CD4-positive, alpha-beta T cell (primary cell): ENCODE measurements around the gene ITPRIPL2. TPM values are rescaled to one million over a fixed set of nuclear protein-coding genes. Genes with fewer than 3 reads are reported as not detected.

Source experiments
- ATAC-seq: fragments of 200-7000 bp; cut with Tn5 transposase; one replicate; pipeline ENCODE4 v1.10.0; 2022; ENCODE audit warnings: mild to moderate bottlenecking; ENCODE audit not compliant: poor library complexity
- CTCF ChIA-PET: fragments of 350-600 bp; sonication (Branson Sonifier 250); formaldehyde crosslinking; loops from one replicate; lab custom pipeline; 2021; ENCODE audit warnings: antibody characterized with exemption, inconsistent platforms; lab: Charles Lee
- POLR2A ChIA-PET: fragments of 350-600 bp; sonication (Branson Sonifier 250); formaldehyde crosslinking; loops from one replicate; lab custom pipeline; 2021; ENCODE audit warnings: antibody characterized with exemption, inconsistent platforms; lab: Charles Lee
- DNase-seq, 14 experiments: peaks; one replicate each; pipeline ENCODE4 v3.0.0-alpha.2; 2013 to 2020; ENCODE audit warnings: mixed read lengths in 2 of 14
- H3K27ac ChIP-seq, 2 donors: one replicate each; pipeline versions ENCODE4 v1.5.1 to v1.7.0; 2013; ENCODE audit warnings: low read length in 2 of 2, low read depth in 1 of 2, mild to moderate bottlenecking in 1 of 2
- H3K27me3 ChIP-seq, 2 experiments: 1 replicate in 1 of 2; 2 replicates in 1 of 2; pipeline versions ENCODE4 v1.6.1 to v1.7.0; 2013; ENCODE audit warnings: low read length in 2 of 2, control low read depth in 1 of 2, mild to moderate bottlenecking in 1 of 2, moderate library complexity in 1 of 2; ENCODE audit not compliant: insufficient read depth in 2 of 2, control insufficient read depth in 1 of 2
- H3K36me3 ChIP-seq: one replicate; pipeline ENCODE4 v1.6.1; 2013; ENCODE audit warnings: low read length, control low read depth; ENCODE audit not compliant: insufficient read depth
- H3K4me1 ChIP-seq: one replicate; pipeline ENCODE4 v1.6.1; 2013; ENCODE audit warnings: low read length, control low read depth; ENCODE audit not compliant: insufficient read depth
- H3K4me3 ChIP-seq: one replicate; pipeline ENCODE4 v1.5.1; 2013; ENCODE audit warnings: mild to moderate bottlenecking, low read length, moderate library complexity
- H3K9me3 ChIP-seq, 2 experiments: 1 replicate in 1 of 2; 2 replicates in 1 of 2; pipeline versions ENCODE4 v1.6.1 to v1.7.0; 2013; ENCODE audit warnings: low read length in 2 of 2, mild to moderate bottlenecking in 2 of 2, control low read depth in 1 of 2, moderate library complexity in 1 of 2; ENCODE audit not compliant: control insufficient read depth in 1 of 2, insufficient read depth in 1 of 2
- H3K27ac Mint-ChIP-seq: one replicate; pipeline ENCODE4 v1.8.0; 2020; ENCODE audit warnings: mixed read lengths
- H3K27me3 Mint-ChIP-seq: one replicate; pipeline ENCODE4 v1.8.0; 2021; ENCODE audit warnings: mixed read lengths
- H3K36me3 Mint-ChIP-seq: one replicate; pipeline ENCODE4 v1.8.0; 2021; ENCODE audit warnings: low read depth, mixed read lengths
- H3K4me1 Mint-ChIP-seq: one replicate; pipeline ENCODE4 v1.8.0; 2021; ENCODE audit warnings: low read depth, mixed read lengths
- H3K4me3 Mint-ChIP-seq: one replicate; pipeline ENCODE4 v1.8.0; 2020; ENCODE audit warnings: mild to moderate bottlenecking, mixed read lengths
- H3K9me3 Mint-ChIP-seq: one replicate; pipeline ENCODE4 v1.8.0; 2020; ENCODE audit warnings: mixed read lengths
- intact Hi-C, 2 experiments: fragments of 100-400 bp; cut with DNase I in 1 of 2; cut with micrococcal nuclease in 1 of 2; formaldehyde crosslinking; loops; one replicate each; pipeline versions ENCODE4 v1.15.1 to v1.9.0; 2023 to 2025; cut with DNase I, micrococcal nuclease
- total RNA-seq, 174 experiments: library from RNA in 2 of 174; stranded (reverse) in 2 of 174; gene quantifications; one replicate each; pipeline ENCODE4 v1.2.3 and lab custom pipeline; 2021 to 2026
- TF ChIP-seq, protein P1 (sequence below): fragments of 200-600 bp; IDR thresholded peaks from one replicate; pipeline ENCODE4 v1.8.0; 2022; ENCODE audit warnings: antibody characterized with exemption, mild to moderate bottlenecking

Gene ITPRIPL2
- total RNA-seq, 2 experiments from 2014 or later: 0.31 to 0.36 TPM

DNA sequence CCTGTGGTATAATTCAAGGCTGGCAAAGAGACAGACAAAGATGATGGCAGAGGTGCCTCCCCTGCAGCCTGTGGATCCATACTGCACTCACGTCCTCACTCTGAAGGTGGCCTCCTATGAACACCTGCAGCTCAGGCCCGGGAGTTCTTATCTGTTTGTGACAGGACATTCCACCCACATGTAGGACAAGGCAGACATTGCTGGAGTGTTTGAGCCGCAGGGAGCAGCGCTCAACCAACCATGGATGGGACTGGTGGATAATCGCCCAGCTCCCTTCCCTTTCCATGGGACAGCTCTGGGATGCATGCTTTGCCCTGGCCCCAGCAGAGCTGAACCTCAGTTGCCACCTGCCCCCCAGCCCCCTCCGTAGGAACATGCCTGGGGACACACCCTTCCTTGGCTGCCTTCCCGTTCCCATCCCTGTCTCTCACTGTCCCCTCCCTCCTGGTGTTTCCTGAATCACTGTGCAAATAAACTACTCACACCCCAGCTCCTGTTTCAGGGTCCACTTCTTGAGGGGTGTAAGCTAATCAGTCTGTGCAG, 22.2 kb downstream of the ITPRIPL2 start:
- H3K9me3 ChIP-seq: no peaks in the 10 kb centered on the region
- H3K27ac ChIP-seq: no peak overlapping the region
- Mint-ChIP-seq H3K36me3 (no peaks in the 10 kb centered on the region), H3K4me1 (peaks cover 4% of the 10 kb centered on the region), H3K9me3 (no peaks in the 10 kb centered on the region), H3K4me3 (no peak overlapping the region), H3K27ac (no peak overlapping the region), H3K27me3 (peaks cover 5% of the 10 kb centered on the region)
- intact Hi-C loops: no loop called here
- peaks cover 6 to 12% of the 10 kb centered on the region in 2 experiments for H3K27me3 ChIP-seq
- DNase-seq: no peak
- peaks cover 1% of the 10 kb centered on the region for H3K4me1 ChIP-seq
- ChIA-PET CTCF (no interaction called here), POLR2A (no interaction called here)
- TF ChIP-seq, protein P1, sequence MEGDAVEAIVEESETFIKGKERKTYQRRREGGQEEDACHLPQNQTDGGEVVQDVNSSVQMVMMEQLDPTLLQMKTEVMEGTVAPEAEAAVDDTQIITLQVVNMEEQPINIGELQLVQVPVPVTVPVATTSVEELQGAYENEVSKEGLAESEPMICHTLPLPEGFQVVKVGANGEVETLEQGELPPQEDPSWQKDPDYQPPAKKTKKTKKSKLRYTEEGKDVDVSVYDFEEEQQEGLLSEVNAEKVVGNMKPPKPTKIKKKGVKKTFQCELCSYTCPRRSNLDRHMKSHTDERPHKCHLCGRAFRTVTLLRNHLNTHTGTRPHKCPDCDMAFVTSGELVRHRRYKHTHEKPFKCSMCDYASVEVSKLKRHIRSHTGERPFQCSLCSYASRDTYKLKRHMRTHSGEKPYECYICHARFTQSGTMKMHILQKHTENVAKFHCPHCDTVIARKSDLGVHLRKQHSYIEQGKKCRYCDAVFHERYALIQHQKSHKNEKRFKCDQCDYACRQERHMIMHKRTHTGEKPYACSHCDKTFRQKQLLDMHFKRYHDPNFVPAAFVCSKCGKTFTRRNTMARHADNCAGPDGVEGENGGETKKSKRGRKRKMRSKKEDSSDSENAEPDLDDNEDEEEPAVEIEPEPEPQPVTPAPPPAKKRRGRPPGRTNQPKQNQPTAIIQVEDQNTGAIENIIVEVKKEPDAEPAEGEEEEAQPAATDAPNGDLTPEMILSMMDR: no peak
- no peaks in the 10 kb centered on the region for H3K36me3 ChIP-seq
- no peak for ATAC-seq
- no peak overlapping the region for H3K4me3 ChIP-seq

DNA sequence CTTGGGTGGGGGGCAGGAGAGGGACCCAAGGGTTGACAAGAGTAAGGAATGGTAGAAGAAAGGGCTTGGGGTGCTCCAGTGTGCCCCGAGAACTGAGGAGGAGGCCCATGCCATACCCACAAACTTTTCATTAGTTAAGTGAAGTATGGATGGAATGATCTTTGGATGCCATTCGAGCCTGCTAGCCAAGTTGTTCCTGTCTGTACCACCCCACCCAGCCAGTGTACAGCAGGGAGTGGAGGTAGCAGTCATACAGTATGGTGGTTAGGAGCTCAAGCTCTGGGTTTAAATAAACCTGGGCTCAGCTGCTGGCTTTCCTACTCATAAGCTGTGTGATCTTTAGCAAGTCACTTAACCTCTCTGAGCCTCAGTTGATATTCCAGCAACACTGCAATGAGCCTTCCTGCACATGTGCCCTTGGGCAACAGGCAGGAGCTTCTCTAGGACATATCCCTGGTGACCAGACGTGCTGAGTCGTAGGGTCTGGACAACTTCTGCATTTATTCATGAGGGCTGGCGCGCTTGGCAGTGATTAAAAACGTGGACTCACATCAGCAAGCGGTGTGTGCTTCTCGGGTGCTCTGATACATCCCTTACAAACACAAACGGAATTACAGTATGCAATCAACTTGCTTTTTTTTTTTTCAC, 22.9 kb downstream of the ITPRIPL2 start:
- Mint-ChIP-seq H3K27me3 (peaks cover 9% of the 10 kb centered on the region), H3K4me1 (no peaks in the 10 kb centered on the region), H3K9me3 (no peaks in the 10 kb centered on the region), H3K36me3 (no peaks in the 10 kb centered on the region), H3K27ac (no peak overlapping the region), H3K4me3 (no peak overlapping the region)
- no peaks in the 10 kb centered on the region for H3K4me1 ChIP-seq
- H3K36me3 ChIP-seq: no peaks in the 10 kb centered on the region
- CTCF ChIA-PET: no interaction called here
- H3K27me3 ChIP-seq: peaks cover 6 to 12% of the 10 kb centered on the region in 2 experiments
- DNase-seq (peak in 2 of 14 experiments; percentile 15 to 33), ATAC-seq (no peak)
- intact Hi-C loops: no loop called here
- no peak overlapping the region for H3K4me3 ChIP-seq
- H3K27ac ChIP-seq: no peak overlapping the region
- no peaks in the 10 kb centered on the region for H3K9me3 ChIP-seq
- TF ChIP-seq, protein P1: no peak
- POLR2A ChIA-PET: no interaction called here

DNA sequence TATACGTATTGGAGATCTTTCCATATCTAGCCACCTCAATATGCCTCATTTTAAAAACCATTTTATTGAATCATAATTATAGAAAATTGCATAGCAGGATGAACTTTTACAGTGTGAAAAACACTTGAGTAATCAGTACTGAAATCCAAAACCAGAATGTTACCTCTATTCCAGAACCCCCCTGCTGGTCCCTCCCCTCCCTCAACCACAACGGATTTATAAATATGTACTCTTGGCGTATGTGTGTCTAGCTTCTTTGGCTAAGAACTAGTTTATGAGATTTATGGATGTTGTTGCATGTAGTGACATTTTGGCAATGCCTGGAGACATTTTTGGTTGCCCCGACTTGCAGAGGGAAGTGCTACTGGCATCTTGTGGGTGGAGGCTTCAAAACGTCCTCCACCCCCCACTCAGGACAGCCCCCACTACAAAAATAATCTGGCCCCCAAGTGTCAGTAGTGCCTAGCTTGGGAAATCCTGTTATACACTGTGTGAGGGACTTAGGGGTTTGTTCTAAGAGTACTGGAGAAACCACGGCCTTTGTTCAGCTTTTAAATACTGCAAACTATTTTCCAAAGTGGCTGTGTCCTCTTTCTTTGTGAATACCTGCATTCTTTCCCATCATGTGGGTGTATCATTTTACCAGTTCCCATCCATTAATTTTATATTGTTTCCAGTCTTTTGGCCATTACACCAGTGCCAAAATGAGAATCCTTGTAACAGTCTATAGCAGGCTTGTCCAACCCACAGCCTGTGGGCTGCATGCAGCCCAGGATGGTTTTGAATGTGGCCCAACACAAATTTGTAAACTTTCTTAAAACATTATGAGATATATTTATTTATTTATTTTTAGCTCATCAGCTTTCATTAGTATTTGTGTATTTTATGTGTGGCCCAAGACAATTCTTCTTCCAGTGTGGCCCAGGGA, 23.7 kb downstream of the ITPRIPL2 start:
- H3K36me3 Mint-ChIP-seq: no peaks in the 10 kb centered on the region
- Histone ChIP-seq H3K36me3 (no peaks in the 10 kb centered on the region), H3K4me3 (no peak overlapping the region), H3K9me3 (no peaks in the 10 kb centered on the region), H3K4me1 (no peaks in the 10 kb centered on the region), H3K27me3 (peaks cover 6 to 12% of the 10 kb centered on the region in 2 experiments), H3K27ac (no peak overlapping the region)
- H3K4me3 Mint-ChIP-seq: no peak overlapping the region
- peaks cover 11% of the 10 kb centered on the region for H3K27me3 Mint-ChIP-seq
- ATAC-seq (no peak), DNase-seq (no peak)
- H3K27ac Mint-ChIP-seq: no peak overlapping the region
- H3K9me3 Mint-ChIP-seq: no peaks in the 10 kb centered on the region
- ChIA-PET CTCF (no interaction called here), POLR2A (no interaction called here)
- TF ChIP-seq, protein P1: no peak
- intact Hi-C loops: no loop called here
- no peaks in the 10 kb centered on the region for H3K4me1 Mint-ChIP-seq
